NOMO-1 treated with dmso at 0.1 percent for 144 hours (cell line): ENCODE results near the gene C17orf113.

Experiments
- DNase-seq: peaks from one replicate; lab custom pipeline; 2025; ENCODE audit not compliant: unreplicated experiment; lab: John Stamatoyannopoulos, UW

The C17orf113 gene

DNA sequence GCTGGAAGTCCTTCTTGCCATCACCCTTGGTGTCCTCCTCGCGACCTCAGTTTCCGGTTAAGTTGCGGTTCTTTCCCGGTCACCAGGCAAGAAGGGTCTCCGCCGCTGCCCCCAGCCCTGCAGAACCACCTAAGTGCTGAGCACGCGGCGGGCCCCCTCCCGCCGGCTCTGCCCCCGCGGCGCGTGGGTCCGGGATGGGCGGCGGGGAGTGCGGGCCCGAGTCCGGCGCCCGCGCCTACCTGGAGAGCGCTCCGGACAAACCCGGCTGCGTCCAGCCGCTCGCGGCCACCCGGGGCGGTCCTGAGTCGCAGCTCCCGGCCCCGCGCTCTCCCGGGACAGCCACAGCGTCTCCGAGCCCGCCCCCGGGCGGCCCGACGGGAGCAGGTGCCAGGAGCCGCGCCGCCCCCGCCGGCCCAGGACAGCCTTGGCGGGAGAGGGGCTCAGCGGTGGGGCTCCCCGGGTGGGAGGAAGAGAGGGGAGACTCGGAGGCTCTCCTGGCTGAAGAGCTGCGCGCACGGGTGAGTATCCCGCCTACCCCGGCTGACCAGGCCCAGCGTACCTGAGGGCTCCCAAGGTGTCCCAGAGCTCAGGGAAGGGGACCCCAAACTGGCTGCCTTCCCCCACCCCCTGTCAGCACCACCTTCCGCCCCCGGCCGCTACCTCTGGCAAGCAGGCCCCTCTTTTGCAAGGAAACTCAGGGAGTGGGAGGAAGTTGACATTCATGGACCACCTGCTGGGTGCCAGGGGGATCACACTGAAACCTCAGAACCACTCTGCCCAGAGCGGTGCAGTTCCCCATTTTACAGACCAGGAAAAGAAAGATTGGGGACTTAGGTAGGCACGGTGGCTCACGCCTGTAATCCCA is 22.2 kb upstream of the C17orf113 start:
- no peak for DNase-seq

DNA sequence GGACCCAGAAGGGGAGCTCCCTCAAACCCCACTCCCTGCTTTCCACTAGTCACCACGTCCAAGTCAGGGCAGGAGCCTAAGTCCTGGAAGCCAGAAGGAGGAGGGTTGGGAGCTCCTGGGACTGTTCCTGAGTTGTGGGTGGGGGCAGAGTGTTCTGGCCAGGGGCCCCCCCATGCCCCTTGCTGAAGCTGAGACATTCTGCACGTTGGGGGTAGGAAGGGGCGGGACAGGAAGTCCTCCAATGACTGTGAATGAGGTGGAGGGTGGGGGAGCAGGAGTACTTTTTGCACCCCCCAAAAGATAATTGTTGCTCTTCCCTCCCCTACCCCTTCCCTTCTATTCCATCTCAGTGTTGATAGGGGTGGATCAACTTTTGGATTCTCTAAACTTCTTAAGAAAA is 21.4 kb upstream of the C17orf113 start:
- no peak for DNase-seq

DNA sequence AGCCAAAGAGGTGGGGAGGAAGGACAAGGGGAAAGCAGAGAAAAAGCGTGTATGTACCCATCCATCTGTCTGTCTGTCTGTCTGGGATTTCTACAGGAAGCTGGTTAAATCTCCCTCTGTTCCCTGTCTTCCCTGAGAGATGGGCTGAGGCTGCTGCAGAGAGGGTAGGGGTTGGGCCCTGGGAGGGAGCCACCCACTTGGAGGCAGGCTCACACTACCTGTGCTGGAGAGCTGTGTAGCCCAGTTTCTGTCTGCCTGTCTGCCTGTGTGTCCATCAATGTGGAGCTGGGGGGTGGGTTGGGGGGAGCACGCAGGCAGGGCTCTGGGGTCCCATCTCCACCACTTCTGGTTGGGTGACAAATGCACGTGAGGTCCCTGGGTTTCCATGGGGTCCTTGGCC is 18.6 kb upstream of the C17orf113 start:
- no peak for DNase-seq

DNA sequence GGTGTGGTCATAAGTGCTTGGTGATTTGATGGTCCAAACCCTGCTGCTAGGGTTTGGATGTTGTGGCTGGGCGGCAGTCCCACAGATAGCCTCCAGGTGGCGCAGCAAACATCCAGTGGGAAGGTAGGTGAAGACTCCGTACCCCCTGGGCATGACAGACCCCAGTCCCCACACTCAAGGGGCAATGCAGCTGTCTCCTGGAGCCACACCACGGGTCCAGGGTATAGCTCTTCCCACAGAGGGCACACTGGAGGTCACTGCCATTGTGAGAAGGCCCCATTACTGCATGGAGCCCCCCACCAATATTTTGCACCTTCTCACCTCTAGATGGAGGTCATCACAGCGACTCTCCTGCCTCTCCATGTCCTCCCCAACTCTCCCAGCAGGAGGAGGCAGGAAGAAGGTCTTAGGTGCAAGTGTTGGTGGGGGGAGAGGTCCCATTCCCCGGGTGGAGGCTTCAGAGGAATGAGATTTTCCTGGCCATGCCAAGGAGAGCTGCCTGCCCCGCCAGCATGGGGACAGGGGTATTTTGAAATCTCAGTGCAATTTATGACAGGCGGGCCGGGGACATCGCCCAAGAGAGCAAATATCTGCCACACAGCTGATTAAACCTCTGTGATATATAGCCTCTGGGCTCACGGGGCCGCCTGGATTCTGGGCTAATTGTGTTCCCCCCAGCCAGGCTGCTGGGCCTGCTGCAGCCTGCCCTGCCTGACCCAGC is 17.1 kb upstream of the C17orf113 start:
- no peak for DNase-seq

DNA sequence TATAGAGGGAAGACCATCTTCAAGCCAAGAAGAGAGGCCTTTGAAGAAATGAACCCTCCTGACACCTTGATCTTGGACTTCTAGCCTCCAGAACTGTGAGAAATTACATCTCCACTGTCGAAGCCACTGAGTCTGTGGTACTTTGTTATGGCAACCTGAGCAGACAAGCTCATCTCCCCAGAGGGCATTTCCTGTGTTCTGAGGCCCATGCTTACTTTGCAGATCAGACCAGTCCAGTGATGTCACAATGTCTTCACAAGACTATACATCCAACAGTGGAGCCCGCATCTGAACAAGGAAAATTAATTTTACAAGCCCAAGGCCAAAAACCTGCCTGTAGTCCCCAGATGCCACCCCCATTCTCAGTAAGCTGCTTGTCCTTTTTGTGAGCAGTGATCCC is 14.8 kb upstream of the C17orf113 start:
- DNase-seq: no peak

DNA sequence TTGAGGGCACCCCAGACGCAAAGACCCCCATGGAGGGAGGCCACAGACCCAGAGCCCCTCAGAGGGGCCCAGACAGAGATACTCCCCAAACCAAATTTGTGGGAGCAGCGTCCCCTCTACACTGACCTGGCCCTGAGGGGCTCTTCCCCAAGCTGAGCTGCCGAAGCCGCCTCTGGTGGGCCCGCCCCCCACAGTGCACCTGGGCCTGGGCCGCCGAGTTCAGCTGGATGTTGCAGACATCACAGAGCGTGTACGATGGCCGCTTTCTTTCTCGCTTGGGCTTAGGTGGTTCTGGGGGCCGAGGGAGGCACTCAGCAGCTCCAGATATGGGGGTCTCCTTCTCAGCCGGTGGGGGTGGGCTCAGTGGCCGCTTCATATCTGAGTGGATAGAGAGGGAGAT is 12.3 kb upstream of the C17orf113 start:
- DNase-seq: no peak

DNA sequence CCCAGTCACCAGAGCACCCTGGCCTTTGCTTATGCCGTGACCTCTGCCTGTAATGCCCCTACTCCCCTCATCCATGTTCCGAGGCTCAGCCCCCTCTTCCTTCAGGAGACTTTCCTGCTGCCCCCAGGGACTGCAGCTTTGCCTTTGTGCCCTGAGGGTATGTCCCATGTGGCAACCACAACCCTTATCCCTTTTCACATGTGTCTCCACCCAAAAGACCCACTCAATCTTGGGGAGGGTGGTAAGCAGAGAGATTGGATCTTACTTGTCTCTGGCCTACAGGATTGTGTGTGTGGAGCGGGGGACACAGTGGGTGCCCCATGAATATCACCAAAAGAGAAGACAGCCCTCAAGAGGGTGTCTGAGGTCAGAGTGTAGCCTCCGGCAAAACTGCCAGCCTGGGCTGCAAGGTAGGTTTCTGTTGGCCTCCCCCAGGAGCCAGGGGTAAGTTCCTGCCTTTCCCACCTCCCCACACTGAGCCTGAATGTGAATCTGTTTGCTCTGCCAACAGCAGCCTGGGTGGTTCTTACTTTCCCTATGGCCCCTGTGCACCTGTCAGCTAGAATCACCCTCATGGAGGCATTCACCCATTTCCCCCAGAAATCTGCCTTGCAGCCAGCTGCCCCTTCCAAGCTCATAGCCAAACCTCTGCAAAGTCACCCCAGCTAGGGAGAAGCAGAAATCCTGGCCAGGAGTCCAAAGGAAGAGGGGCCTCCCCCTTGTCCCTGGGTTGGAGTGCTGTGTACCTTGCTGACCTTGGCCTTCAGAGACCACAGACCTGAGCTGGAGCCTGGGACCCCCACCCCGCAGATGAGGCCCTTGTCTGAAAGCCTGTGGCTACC is 11.5 kb upstream of the C17orf113 start:
- DNase-seq: no peak

DNA sequence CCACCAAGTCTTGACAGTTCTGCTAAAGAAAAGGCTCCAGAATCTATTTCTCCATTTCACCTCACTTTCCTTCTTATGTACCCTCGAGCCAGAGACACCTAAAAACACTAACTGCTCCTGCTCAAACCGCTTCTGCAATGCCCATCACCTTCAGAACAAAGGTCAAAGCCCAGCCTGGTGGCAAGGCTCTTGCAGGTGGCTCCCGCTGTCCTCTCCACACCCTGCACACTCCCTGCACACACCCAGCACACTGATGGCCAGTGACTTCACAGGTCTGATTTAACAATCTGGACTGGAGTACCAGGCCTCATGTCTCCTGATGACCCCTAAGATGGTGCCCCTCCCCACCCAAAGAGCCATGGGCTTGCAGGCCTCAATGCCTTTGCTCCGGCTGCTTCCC is 9.8 kb upstream of the C17orf113 start:
- DNase-seq: no peak

DNA sequence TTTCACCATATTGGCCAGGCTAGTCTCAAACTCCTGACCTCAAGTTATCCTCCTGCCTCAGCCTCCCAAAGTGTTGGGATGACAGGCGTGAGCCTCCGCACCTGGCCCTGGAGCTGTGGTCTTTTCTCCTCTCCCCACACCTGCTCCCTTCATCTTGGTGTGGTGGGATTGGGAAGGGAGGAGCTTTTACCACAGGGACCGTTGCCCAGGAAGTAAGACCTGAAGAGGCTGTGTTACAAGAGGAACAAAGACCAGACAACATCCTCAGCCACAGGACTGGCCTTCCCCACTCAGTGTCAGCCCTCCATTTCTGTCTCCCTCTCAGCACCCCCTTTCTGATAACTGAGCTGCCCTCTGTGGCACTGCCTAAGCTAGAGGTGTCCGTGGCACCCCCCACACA is 9.4 kb upstream of the C17orf113 start:
- no peak for DNase-seq

DNA sequence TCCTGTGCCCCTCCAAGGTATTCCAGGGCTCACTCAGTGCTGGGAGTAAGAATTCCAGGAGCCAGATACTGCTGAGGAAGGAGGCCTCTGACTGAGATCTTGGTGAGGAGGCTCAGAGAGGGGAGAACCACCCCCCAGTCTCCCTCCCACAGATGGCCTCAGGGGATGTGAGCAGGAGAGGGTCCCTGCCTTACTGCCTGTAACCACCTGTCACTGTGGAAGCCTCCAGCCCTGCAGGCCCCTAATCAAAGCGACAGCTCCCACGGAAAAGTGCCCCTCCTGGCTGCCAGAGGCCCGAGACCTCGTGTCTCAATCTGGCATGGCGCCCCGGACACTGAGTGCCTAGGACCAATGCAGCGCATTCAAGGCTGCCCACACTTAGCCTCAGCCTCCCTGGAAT is 7.7 kb upstream of the C17orf113 start:
- DNase-seq: no peak

DNA sequence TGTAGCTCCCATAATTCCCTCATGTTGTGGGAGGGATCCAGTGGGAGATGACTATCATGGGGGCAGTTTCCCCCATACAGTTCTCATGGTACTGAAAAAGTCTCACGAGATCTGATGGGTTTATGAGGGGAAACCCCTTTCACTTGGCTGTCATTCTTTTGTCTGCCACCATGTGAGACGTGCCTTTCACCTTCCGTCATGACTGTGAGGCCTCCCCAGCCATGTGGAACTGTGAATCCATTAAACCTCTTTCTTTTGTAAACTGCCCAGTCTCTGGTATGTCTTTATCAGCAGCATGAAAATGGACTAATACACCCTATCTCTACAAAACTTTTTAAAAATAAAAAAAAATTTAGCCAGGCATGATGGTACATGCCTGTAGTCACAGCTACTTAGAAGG is 6.2 kb upstream of the C17orf113 start:
- no peak for DNase-seq

DNA sequence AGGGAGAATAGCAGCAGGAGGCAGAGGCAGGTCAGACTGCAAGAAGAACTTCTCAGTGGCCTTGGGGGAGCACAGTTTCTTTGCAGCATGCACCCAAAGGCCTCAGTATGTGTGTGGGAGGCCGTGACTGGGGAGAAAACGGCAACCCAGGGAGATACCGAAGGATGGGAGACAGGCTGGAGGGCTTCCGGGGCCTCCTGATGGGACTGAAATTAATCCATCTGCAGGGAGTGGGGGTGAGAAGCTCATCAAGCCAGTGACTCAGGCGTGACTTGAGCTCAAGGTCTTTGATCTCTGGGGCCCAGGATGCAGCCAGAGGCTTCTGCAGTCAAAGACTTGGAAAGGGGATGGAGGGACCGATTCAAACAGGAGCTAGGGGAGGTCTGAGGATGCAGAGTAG is 5.1 kb upstream of the C17orf113 start:
- DNase-seq: no peak

DNA sequence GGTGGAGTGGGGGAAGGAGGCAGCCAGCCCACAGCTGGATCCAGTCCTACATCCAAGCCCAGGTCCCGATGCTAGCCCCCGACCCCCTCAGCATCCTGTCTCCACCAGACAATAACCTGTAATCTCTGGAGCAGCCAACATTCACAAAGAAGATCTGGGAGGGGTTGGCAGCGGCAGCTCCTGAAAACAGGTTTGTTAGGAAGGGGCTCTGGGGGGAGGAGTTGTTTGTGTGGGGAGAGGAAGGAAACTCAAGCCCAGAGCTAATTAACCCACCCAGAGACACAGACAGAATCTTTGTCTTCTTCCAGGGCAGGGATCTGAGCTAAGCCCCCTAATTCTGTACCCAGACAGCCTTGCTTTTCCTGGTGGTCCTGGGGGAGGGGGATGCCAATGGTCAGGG is 4.6 kb upstream of the C17orf113 start:
- DNase-seq: no peak

DNA sequence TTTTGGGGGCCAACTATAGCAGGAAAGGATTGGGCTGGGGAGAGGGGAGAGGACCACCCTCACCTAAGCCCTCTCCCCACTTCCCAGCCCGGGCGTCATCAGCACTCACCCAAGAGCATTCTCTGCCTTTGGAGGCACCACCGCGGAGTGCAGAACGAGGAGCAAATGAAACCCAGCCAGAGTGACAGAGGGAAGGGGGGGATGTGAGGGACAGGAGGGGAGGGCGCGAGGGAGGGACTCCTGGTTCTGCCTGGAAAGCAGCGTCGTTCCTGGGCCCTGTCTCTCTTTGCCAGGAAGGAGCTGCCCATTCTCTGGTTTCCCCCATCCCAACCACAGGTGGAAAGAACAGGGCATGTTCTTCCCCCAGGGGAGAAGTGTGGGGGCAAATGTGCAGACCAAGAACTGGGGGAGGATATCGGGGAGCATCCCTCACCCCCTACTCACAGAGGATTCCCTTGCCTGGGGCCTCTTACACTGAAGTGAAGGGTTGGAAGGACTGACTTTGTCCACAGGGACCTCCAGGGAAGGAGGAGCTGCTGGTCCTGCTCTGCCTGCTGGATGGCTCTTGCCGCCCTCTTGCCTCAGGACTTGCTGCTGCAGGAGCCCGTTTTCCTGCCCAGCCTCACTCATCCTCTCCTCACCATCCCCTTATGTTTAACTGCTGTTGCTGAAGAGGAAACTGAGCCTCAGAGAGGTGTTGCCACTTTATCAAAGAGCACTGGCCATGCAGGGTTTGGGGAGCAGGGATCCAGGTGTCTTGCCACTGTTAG is 3.5 kb upstream of the C17orf113 start:
- DNase-seq: no peak

DNA sequence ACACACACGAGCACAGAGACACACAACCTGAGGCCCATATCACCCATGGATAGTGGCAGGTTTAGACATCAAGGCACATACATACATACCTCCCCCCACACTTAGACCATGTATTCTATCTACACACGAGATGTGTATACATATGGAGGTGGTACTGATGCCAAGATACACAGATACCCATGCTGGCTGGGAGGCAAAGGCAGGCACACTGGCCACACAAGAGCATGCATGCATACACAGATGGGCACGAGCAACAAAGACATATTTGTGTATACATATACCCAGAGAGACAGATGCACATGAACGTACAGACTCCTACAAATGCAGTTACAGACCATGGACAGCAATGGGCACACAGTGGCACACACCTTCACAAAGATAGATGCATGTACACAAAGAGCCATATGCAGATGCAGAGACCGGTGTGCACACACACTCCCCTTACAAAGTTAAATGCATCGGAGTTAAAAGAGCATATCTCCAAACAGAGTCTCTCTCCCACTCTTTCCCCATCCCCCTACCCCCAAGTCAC is 2.0 kb upstream of the C17orf113 start:
- no peak for DNase-seq

DNA sequence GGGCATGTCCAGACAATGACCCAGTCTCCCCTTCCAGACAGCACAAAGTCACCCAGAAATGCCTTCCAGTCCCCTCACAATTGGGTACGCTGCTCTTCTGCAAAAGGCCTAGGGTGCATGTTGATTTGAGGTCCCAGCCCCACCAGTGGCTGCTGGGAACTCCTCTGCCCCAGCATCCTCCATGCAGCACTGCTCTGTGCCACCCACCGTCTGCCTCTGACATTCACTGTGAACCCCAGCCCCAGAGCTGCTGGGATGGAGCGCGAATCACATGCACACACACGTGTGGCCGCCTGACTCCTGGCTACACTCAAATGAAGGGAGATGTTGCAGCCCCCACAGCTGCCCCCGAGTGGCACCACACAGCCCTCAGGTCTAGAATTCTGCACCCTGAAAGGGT is 1.2 kb upstream of the C17orf113 start:
- no peak for DNase-seq

DNA sequence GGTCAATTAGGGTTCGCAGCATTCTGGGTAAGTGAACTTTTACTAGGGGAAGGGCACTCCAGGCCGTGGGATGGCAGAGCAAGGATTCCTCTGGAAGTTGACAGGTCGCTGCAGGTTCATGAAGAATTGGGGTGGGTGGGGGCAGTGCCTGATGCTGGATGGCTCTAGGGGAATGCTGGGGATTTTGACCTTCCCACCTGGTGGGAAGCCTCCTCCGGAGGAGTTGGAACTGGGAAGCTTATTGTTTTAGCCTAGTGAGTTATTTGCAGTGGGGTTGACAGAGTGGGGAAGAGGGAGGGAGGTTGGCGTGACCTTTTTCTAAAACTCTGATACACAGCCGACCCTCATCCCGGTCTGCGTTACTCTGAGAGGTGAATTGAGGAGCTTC is 606 bp upstream of the C17orf113 start:
- DNase-seq: no peak

DNA sequence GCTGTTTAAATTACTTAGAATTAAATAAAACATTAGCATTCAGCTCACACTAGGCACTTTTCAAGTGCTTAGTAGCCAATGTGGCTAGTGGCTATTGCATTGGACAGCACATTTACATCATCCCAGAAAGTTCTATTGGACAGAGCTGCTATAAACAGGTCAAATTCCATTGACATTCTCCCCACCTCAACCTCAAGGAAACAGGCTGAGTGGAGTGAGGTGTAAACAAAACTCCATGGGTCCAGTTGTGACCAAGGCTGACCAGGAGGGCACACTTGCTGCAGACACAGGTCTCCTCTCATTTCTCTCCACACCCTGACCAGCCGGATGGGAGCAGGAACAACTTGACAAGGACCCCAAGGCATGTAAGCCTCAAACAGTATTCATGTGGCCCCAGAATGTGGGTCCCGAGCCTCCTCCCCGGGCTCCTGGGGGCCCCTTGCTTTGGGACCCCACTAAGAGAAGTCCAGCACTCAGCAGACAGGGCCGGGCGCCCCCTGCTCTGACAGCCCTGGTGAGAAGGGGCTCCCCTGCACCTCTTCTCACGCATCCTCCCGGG is 488 bp downstream of the C17orf113 start:
- no peak for DNase-seq

DNA sequence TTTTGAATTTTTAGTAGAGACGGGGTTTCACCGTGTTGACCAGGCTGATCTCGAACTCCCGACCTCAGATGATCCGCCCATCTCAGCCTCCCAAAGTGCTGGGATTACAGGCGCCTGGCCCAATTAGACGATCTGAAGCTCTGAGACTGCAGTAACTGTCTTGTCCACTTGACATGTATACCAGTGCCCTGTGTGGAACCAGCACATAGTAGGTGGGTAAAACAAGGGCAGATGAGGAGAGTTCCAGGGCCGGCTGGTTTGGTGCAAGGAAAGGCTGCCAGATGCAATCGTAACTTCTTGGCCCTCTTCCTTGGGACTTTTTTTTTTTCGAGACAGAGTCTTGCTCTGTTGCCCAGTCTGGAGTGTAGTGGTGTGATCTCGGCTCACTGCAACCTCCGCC is 3.1 kb downstream of the C17orf113 start:
- DNase-seq: no peak

DNA sequence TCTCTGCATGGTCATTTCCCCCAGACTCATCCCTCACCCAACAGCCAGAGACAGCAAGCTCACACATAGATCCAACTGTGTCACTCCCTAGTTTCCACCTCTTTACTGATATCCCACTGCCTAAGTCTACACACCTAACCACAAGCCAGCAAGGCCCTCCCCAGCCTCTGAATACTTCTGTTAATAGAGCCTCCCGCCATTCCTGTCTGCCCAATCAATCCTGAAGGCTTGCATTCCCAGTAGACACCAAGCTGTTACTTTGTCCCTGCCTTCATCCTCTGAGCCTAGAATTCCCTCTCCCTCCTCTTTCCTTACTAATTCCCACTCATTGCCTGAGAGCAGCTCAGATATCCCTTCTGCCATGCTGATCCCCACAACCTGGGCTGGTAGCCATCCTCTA is 4.7 kb downstream of the C17orf113 start:
- DNase-seq: no peak
